Measurements from ENCODE around the gene RASGEF1C. TPM values are rescaled to one million over a fixed set of nuclear protein-coding genes. Genes with fewer than 3 reads are reported as not detected.
"Not testable (repeated sequence)": the region's sequence is repeated elsewhere in the genome, so short reads cannot be mapped to it uniquely, and the experiment has no call there.

The RASGEF1C gene
- total RNA-seq, 2 donors from 2014 or later, result 0.24 TPM; not detected in 1

GRCh38 chr5:180128671-180129261, 80.2 kb downstream of the RASGEF1C start:
- peak; percentile 70 for DNase-seq (ENCODE audit: low spot score)
- intact Hi-C loops (cut with DNase I), result no loop called here

DNA sequence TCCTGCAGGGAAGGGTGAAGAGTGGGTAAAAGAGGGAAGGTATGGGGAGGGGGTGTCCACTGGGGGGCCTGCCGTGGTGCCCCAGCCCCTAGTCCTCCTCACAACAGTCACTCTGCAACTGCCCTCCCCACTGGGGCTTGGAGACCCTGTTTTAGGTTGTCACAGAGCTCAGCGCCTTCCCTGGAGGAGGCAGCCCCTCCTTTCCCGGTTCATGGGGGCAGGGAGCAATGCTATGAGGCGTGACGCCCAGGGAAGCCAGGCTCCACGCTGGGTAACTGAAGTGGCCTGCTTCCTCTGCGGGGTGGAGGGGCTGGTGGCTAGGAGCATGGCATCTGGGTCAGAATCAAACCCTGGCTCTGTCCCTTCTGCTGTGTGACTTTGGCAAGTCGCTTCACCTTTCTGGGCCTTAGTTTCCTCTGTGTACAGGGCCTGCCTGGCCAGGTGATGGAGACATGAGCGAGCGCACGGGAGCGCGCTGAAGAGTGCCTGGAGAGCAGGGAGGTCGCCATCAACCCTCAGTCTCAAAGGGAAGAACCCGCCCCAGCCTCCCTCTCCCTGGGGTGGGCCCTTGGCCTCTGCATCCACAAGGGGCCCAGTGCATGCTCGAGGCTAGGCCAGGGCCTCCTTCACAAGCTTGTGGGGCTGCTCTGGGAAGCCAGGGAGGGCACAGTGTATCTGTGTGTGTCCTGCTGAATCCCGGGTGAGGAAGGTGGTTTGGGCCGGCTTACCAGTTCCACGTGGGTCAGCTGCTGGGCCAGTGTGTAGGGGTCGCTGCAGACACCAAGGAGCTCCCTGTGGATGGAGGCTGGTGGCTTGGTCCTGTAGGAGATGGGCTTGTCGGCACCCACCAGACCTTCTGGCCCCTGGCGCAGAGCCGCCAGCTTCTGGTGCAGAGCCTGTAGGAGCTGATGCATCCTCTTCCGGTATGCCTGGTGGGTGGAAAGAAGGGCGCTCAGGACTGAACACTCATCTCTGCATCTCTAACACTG, 81.0 kb downstream of the RASGEF1C start:
- DNase-seq (ENCODE audit: low spot score), result peak; percentile 66

GRCh38 chr5:180126716-180127681, 82.0 kb downstream of the RASGEF1C start:
- peak; percentile 81 for DNase-seq (ENCODE audit: low spot score)
- intact Hi-C loops (cut with DNase I), result loop anchor here in 1 of 2 donors (2.0 kb wide), 1 partner anchor 78 kb away; no protein-coding TSS in a partner anchor

More for the DNA sequence above, 81.0 kb downstream of the RASGEF1C start:
- intact Hi-C loops (cut with DNase I), result loop anchor here in 1 of 2 donors (2.0 kb wide), 1 partner anchor 77 kb away; no protein-coding TSS in a partner anchor

GRCh38 chr5:180126156-180126555, 82.9 kb downstream of the RASGEF1C start:
- DNase-seq (ENCODE audit: low spot score), result peak; percentile 29
- intact Hi-C loops (cut with DNase I), result loop anchor here in 1 of 2 donors (2.0 kb wide), 1 partner anchor 79 kb away; no protein-coding TSS in a partner anchor

DNA sequence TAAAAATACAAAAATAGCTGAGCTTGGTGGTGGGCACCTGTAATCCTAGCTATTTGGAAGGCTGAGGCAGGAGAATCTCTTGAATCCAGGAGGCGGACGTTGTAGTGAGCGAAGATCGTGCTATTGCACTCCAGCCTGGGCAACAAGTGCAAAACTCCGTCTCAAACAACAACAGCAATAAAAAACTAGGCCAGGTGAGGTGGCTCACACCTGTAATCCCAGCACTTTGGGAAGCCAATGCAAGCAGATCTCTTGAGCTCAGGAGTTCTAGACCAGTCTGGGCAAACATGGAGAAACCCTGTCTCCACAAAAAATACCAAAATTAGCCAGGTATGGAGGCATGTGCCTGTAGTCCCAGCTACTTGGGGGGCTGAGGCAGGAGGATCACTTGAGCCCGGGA, 84.3 kb downstream of the RASGEF1C start:
- intact Hi-C loops (cut with DNase I); DNase-seq (ENCODE audit: low spot score): not testable (repeated sequence)

GRCh38 chr5:180122875-180123274, 86.1 kb downstream of the RASGEF1C start:
- no peak for DNase-seq (ENCODE audit: low spot score)
- intact Hi-C loops (cut with DNase I), result no loop called here

DNA sequence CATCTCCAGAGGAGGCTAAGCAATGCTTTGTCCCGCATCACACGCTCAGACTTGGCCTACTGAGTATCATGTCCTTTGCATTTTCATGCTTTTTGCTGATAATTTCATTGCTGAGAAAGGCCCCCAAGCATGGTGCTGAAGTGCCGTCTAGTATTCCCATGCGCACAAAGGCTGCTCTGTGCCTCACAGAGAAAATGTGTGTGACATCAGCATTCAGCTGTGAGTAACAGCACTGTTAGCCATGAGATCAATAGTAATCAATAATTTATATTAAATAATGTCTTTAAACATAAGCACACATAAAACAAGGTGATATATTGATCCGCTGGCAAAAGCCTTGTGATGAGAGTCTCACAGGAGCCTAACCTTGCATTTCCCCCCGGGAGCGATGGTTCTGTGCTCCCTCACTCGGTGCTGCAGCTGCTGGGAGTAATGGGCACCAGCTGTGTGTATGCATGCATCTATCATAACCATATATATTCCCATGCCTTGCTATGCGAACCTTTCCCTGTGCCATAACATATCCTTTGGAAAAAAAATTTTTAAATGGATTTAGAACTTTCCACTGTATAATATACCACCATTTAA, 87.1 kb downstream of the RASGEF1C start:
- intact Hi-C loops (cut with DNase I), result no loop called here
- peak; percentile 24 for DNase-seq (ENCODE audit: low spot score)

GRCh38 chr5:180120237-180121101, 88.5 kb downstream of the RASGEF1C start:
- DNase-seq (ENCODE audit: low spot score), result peak; percentile 82
- intact Hi-C loops (cut with DNase I), result no loop called here

GRCh38 chr5:180119903-180120236, 89.1 kb downstream of the RASGEF1C start:
- intact Hi-C loops (cut with DNase I), result no loop called here
- DNase-seq (ENCODE audit: low spot score), result peak; percentile 75

DNA sequence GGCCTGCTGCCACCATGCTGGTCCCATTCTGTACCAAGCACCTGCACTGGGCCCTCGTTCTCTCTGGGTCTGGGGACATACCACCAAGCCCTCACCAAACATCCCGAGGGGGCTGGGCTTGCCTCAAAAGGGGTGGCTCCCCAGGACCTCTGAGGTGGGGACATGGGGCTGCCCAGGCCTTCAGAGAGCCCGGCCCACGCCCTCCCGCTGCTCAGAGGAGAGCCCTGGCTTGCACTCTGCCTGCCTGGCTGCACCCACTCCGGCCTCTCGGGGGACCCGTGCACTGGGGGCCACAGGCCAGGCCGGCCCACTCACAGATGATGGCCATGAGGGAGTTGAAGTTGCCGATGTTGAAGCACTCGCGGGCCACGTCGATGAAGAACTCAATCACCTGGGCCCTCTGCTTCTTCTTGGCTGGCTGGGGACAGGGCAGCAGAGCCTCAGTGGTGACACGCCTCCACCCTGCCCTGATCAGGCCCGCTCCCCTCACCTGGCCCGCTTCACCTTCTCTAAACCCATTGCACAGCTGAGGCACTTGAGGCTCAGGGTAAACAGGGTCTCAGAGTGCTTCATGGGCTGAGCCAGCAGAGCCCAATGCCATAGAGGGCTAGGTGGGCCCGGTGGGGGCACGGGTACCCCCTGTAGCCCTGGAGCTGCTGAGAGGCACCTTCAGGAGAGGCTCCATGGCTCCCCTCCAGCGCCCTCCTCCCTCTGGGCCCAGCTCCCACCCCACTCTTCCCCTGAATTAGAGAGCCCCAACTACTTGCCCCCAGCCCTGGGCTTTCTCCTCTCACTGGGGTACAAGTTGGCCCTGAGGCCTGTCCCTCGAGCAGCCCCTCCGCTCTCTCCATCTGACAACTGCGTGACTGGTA, 89.7 kb downstream of the RASGEF1C start:
- DNase-seq (ENCODE audit: low spot score), result peak; percentile 79
- intact Hi-C loops (cut with DNase I), result no loop called here

GRCh38 chr5:180118391-180118791, 90.6 kb downstream of the RASGEF1C start:
- intact Hi-C loops (cut with DNase I), result no loop called here
- no peak for DNase-seq (ENCODE audit: low spot score)

- intact Hi-C loops (cut with DNase I), result no loop called here
- peak; percentile 77 for DNase-seq (ENCODE audit: low spot score)
Observed at GRCh38 chr5:180117000-180117725, 91.8 kb downstream of the RASGEF1C start.

GRCh38 chr5:180116077-180116999, 92.7 kb downstream of the RASGEF1C start:
- intact Hi-C loops (cut with DNase I), result no loop called here
- peak; percentile 41 for DNase-seq (ENCODE audit: low spot score)

- DNase-seq (ENCODE audit: low spot score), result peak; percentile 22
- intact Hi-C loops (cut with DNase I), result no loop called here
Observed at GRCh38 chr5:180115326-180116076, 93.5 kb downstream of the RASGEF1C start.

Measured in posterior vena cava (tissue), 2 donors.